Measurements from ENCODE around the gene CLCN4.

Gene CLCN4

GRCh38 chrX:10177004-10177396 lies 20.2 kb downstream of the CLCN4 start:
- DNase-seq, result no peak
- Histone ChIP-seq H3K4me2 (ENCODE audit: insufficient read depth, low read length) (no peak overlapping the region), H3K4me3 (ENCODE audit: low read depth in 1 of 2, low read length in 2 of 2) (no peak overlapping the region), H3K79me2 (ENCODE audit: insufficient read depth, low read length) (no peaks in the 10 kb centered on the region), H3K9me3 (ENCODE audit: insufficient read depth, low read length, severe bottlenecking) (no peaks in the 10 kb centered on the region), H2AFZ (ENCODE audit: low read depth, low read length) (no peak overlapping the region), H3K36me3 (ENCODE audit: insufficient read depth, low read length) (no peaks in the 10 kb centered on the region), H3K27me3 (ENCODE audit: insufficient read depth, low read length, poor library complexity) (no peaks in the 10 kb centered on the region), H4K20me1 (ENCODE audit: insufficient read depth, low read length) (no peaks in the 10 kb centered on the region), H3K4me1 (ENCODE audit: insufficient read depth, low read length) (no peaks in the 10 kb centered on the region), H3K27ac (ENCODE audit: low read length) (no peak overlapping the region), H3K9ac (ENCODE audit: low read depth, low read length) (no peak overlapping the region)
- TF ChIP-seq EZH2 (IDR thresholded peaks at IDR 0.05; ENCODE audit: borderline replicate concordance, low read depth, low read length, severe bottlenecking), result no peak
- TF ChIP-seq, protein P1, sequence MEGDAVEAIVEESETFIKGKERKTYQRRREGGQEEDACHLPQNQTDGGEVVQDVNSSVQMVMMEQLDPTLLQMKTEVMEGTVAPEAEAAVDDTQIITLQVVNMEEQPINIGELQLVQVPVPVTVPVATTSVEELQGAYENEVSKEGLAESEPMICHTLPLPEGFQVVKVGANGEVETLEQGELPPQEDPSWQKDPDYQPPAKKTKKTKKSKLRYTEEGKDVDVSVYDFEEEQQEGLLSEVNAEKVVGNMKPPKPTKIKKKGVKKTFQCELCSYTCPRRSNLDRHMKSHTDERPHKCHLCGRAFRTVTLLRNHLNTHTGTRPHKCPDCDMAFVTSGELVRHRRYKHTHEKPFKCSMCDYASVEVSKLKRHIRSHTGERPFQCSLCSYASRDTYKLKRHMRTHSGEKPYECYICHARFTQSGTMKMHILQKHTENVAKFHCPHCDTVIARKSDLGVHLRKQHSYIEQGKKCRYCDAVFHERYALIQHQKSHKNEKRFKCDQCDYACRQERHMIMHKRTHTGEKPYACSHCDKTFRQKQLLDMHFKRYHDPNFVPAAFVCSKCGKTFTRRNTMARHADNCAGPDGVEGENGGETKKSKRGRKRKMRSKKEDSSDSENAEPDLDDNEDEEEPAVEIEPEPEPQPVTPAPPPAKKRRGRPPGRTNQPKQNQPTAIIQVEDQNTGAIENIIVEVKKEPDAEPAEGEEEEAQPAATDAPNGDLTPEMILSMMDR (IDR thresholded peaks at IDR 0.05; ENCODE audit: borderline replicate concordance, extremely low read depth, low read length, poor library complexity, severe bottlenecking), result no peak
- ATAC-seq (ENCODE audit: insufficient read depth, low read depth), result no peak

DNA sequence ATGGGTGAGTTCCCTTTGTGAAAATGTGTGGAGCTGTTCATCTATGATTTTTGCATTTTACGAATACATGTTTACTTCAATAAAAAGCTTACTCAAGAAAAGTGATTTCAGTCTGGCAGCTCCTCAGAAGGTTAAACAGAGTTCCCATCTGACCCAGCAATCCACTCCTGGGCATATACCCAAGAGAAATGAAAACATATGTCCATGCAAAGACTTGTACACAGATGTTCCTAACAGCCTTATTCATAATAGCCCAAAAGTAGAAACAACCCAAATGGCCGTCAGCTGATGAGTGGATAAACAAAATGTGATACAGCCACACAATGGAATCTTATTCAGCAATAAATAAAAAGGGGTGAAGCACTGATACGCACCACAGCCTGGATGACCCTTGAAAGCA lies 20.8 kb downstream of the CLCN4 start:
- Histone ChIP-seq H3K4me3 (ENCODE audit: low read depth in 1 of 2, low read length in 2 of 2) (no peak overlapping the region), H3K4me2 (ENCODE audit: insufficient read depth, low read length) (no peak overlapping the region), H3K36me3 (ENCODE audit: insufficient read depth, low read length) (no peaks in the 10 kb centered on the region), H3K4me1 (ENCODE audit: insufficient read depth, low read length) (no peaks in the 10 kb centered on the region), H2AFZ (ENCODE audit: low read depth, low read length) (no peak overlapping the region), H3K27ac (ENCODE audit: low read length) (no peak overlapping the region), H3K27me3 (ENCODE audit: insufficient read depth, low read length, poor library complexity) (no peaks in the 10 kb centered on the region), H3K9ac (ENCODE audit: low read depth, low read length) (no peak overlapping the region), H3K79me2 (ENCODE audit: insufficient read depth, low read length) (no peaks in the 10 kb centered on the region), H3K9me3 (ENCODE audit: insufficient read depth, low read length, severe bottlenecking) (no peaks in the 10 kb centered on the region), H4K20me1 (ENCODE audit: insufficient read depth, low read length) (no peaks in the 10 kb centered on the region)
- no peak for ATAC-seq (ENCODE audit: insufficient read depth, low read depth)
- DNase-seq, result no peak
- no peak for TF ChIP-seq EZH2 (IDR thresholded peaks at IDR 0.05; ENCODE audit: borderline replicate concordance, low read depth, low read length, severe bottlenecking)
- TF ChIP-seq, protein P1 (IDR thresholded peaks at IDR 0.05; ENCODE audit: borderline replicate concordance, extremely low read depth, low read length, poor library complexity, severe bottlenecking), result no peak

DNA sequence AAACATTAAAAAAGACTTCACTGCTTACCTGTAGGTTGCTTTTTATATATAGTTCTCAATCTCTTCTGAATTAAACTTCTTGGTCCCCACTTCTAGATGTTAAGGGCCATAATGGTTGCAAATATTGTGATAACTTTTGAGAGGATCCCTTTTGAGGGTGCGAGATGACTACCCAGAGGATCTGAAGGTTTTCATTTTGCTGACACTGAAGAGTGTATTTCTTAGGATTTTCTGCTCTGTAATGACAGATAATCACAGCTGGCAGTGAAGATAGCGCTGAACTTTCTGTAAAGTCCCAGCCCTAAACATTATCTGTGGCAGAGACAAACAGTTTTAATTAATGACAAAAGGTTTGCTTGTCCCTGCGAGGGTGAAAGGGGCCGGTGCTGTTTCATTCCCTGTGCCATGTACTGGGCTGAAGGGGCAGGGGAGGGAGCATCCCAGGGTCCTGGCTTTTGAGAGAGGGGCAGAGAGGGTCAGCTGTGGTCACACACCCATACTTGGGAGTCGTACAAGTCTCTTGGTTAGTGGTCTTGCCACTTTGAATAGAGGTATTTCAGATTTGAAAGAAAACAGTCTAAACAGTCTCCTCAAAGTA lies 22.2 kb downstream of the CLCN4 start:
- Histone ChIP-seq H3K4me2 (ENCODE audit: insufficient read depth, low read length) (no peak overlapping the region), H4K20me1 (ENCODE audit: insufficient read depth, low read length) (no peaks in the 10 kb centered on the region), H3K27ac (ENCODE audit: low read length) (no peak overlapping the region), H3K27me3 (ENCODE audit: insufficient read depth, low read length, poor library complexity) (no peaks in the 10 kb centered on the region), H3K36me3 (ENCODE audit: insufficient read depth, low read length) (no peaks in the 10 kb centered on the region), H3K4me1 (ENCODE audit: insufficient read depth, low read length) (no peaks in the 10 kb centered on the region), H3K9me3 (ENCODE audit: insufficient read depth, low read length, severe bottlenecking) (no peaks in the 10 kb centered on the region), H3K9ac (ENCODE audit: low read depth, low read length) (no peak overlapping the region), H3K79me2 (ENCODE audit: insufficient read depth, low read length) (no peaks in the 10 kb centered on the region), H3K4me3 (ENCODE audit: low read depth in 1 of 2, low read length in 2 of 2) (no peak overlapping the region), H2AFZ (ENCODE audit: low read depth, low read length) (no peak overlapping the region)
- ATAC-seq (ENCODE audit: insufficient read depth, low read depth) (no peak), DNase-seq (no peak)
- TF ChIP-seq, protein P1 (IDR thresholded peaks at IDR 0.05; ENCODE audit: borderline replicate concordance, extremely low read depth, low read length, poor library complexity, severe bottlenecking), result no peak
- no peak for TF ChIP-seq EZH2 (IDR thresholded peaks at IDR 0.05; ENCODE audit: borderline replicate concordance, low read depth, low read length, severe bottlenecking)

Data from DND-41 (cell line).